Activated naive CD8-positive, alpha-beta T cell treated with anti-CD3 and anti-CD28 coated beads, Interleukin-2, amount 50 U/mL, for 16 hours (primary cell): ENCODE results near the gene LINGO1.

ENCODE experiments used
- DNase-seq: peaks from one replicate; pipeline ENCODE4 v3.0.0-alpha.2; 2020; ENCODE audit warnings: low read depth, low spot score

Gene LINGO1, protein sequence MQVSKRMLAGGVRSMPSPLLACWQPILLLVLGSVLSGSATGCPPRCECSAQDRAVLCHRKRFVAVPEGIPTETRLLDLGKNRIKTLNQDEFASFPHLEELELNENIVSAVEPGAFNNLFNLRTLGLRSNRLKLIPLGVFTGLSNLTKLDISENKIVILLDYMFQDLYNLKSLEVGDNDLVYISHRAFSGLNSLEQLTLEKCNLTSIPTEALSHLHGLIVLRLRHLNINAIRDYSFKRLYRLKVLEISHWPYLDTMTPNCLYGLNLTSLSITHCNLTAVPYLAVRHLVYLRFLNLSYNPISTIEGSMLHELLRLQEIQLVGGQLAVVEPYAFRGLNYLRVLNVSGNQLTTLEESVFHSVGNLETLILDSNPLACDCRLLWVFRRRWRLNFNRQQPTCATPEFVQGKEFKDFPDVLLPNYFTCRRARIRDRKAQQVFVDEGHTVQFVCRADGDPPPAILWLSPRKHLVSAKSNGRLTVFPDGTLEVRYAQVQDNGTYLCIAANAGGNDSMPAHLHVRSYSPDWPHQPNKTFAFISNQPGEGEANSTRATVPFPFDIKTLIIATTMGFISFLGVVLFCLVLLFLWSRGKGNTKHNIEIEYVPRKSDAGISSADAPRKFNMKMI

DNA sequence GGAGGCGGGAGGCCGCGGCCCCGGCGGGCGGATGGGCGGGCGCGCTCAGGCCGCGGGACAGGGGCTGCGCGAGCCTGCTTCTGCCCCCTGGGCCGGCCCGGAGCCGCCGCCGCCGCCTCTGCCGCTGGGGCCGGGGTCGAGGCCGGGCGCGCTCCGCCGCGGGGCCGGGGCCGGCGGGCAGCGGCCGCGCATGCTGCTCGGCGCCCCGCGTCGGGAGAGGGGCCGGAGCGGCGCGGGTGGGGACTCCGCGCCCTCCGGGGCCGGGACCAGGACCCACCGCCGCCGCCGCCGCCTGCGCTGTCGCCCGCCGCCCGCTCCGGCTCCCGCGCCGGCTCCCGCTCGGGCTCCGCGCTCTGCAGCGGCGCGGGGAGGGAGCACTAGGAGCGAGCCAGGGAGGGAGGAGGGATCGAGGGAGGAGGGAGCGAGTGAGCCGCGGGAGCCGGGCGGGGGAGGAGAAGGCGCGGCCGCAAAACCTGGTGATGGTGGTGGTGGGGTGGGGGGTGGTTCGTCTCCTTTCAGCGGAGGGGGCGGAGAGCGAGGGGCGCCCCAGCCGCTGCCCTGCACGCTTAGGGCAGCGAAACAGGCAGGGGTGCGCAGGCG is at the start of gene LINGO1:
Gene LINGO1 (minus strand): TSS at position 379 of the 600 bp plus-strand sequence. CDS start 597 bp downstream, outside the sequence.
- DNase-seq = no peak

DNA sequence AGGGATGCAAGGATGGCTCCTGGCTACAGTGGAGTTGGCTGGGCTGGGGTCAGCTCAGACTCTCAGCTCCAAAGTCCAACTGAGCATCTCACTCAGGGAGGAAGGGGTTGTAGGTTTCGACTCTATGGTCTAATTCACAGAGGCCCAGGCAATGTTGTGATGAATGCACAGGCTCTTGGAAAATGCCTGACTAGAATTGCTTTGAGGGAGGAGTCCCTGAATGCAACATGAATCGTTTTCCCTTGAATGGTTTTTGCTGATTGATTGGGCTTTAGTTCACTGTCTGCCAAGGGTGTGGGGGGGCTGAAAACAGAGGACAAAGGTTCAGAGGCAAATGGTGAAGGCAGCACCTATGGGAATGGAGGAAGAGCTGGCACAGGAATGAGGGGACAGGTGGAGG is 48.6 kb upstream of the LINGO1 start:
- DNase-seq = no peak

DNA sequence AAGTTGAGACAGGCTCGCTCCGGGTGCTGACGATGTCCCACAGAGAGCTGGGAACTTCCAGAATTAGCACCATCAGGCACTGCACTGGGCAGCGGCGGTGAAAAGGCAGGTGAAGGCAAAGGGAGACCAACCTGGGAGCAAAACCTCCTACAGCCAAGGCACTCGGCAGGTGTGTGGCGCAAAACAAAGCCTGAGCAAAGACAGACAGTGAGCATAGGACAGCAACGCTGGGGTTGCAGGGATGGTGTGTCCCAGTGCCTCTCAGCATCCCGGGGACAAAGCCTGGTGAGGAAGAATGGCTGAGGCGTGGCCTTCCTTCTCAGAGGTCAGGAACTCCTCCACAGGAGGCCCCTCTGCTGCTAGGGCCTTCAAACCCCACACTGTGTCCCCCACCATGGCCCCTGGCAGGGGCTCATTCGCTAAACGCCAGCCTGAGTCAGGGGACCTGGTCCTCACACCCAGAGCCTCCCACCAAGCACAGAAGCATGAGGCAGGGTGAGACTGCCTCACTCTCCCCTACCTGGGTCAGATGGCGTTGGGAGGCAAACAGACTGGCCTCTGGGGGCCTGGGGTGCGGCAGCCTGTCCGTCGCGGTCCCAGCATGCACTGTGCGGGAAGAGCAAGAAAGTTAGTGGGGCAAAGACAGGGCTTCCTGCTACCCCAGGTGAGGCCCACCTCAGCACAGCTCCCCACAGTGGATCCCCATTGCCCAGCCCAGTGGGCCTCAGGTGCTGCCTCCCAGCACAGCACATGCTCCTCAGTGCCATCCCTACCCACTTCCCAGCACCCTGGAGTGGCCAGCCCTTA is 44.1 kb upstream of the LINGO1 start:
- no peak for DNase-seq

DNA sequence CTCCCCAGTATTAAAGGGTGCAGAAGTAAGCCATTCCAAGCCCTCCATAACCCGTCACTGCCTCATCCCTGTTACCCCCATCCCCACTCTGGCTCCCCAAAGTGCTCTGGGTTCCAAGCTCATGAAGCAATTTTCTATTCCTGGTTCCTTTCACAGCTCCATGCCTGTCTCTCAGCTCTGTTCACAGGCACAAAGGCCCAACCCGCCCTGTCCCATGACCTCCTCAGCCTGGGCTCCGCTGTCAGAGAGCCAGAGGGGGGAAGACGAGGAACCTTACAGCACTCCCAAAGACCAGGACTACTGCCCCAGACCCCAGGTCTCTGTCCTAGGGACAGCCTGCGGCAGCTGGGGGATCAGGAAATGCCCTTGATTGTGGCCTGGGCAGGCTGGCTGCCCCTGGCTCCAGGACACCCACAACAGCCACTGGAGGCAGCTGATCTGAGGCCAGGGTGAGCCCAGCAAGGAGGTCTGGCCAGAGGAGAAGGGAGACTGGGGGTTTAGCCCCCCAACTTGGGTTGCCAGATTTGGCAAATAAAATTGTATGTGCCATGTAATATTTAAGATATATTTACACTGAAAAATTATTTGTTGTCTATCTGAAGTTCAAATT is 43.2 kb upstream of the LINGO1 start:
- no peak for DNase-seq

DNA sequence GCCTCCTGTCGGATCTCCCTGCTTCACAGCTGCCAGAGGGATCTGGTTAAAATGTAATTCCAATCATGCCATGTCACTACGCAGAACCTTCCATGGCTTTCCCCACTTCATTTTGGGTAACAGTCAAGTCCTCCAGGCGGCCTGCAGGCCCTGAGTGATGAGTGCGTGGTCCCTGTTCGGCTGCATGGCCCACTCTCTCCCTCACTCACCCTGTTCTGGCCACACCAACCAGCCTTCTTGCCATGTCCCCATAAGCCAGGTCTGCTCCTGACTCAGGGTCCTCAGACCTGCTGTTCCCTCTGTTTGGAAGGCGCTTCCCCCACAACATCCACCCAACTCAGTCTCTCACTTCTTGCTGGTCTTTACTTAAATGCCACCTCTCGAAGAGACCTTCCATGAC is 41.6 kb upstream of the LINGO1 start:
- no peak for DNase-seq

DNA sequence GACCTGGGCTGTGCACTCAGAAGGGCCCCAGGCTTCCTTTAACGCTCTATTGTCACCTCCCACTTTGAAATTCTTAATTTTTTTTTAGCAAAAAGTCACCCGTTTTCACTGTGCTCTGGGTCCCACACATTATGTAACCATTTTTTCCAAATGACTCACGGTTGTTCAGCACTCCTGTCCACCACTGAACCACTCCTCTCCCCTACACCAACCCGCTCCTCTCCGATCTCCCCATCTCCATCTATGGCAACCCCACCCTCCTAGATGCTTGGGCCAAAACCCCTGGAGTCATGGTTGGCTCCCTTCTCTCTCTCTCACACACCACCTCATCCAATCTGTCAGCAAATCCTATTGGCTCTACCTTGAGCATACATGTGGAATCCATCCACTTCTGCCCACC is 41.2 kb upstream of the LINGO1 start:
- no peak for DNase-seq

DNA sequence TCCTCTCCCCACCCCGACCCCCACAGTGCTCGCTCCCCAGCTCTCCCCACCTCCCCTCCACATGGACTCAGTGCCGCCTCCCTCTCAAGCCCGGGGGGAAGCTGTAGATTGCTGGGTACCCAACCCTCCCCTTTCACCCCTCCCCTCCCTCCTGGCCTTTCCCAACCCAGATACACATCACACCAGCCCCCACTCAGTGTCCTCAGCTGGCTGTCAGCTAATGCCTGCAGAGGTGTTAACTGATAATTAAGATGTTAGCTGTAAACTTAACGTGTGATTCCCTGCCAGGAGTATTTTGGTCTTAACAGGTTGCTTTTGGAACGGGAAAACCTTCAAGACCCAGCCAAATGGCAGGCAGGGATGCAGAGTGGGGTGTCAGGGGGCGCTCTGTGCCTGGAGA is 39.4 kb upstream of the LINGO1 start:
- DNase-seq = no peak

DNA sequence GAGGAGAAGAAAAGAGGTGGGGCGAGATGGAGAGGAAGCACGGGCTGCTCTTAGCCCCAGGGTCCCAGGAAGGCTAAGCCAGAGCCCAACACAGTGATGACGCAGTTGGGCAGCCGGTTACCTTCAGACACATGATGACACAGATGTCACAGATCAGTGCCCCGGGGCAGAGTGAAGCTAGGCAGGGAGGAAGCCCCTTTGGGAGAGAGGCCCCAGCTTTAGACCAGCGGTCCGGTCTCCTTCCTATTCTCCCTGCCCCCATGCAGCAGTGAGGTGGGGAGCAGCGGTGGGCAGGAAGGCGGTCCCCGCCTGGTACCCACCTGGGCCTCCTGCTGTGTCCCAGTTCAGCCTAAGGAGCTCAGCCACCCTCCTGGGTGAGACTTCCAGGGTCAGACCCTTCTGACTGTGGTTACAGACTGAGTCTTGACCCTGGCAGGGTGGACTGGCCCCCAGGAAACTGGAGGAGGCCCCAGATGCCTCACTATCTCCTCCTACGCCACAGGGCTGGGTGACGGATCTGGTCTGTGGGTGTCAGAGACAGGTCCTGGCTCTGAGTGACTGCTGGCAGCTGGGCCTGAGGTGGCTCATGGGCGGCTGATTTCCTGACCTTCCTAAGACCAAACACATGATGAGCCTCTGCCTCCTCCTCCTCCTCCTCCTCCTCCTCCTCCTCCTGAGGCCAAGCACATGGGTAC is 38.8 kb upstream of the LINGO1 start:
- DNase-seq = no peak

DNA sequence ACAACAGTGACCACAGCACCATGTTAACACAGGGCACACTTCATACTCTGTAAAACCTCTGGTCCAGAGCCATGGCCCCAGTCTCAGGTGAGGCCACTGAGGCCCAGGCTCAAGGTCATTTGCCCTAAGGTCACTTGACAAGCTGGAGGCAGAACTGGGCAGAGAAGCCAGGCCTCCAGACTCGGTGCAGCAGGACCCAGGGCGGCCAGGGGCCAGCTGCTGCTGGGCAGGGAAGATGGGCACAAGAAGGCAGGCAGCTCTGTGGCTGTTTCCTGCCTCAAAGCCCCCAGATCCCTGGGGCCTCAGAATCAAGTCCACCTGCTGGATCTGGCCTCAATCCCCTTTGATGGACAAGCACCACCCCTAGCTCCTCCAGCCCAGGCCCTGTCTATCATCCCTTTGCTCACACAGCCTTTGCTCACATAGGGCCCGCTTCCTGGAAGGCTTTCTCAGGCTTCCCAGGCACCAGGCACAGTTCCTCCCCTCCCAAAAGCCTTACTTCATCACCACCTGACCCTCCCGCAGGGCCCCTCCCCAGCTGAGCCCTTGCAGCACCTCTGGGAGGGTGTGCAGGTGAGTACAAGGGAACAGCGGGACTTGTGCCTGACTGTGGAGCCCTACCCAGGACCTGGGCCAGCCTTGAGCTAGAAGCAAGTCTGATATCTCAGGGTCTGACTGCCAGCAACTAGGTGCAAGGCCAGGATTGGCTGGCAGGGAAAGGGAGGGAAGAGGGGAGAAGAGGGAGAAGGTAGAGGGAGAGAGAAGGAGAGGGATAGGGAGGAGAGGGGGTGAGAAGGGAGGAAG is 38.0 kb upstream of the LINGO1 start:
- no peak for DNase-seq

DNA sequence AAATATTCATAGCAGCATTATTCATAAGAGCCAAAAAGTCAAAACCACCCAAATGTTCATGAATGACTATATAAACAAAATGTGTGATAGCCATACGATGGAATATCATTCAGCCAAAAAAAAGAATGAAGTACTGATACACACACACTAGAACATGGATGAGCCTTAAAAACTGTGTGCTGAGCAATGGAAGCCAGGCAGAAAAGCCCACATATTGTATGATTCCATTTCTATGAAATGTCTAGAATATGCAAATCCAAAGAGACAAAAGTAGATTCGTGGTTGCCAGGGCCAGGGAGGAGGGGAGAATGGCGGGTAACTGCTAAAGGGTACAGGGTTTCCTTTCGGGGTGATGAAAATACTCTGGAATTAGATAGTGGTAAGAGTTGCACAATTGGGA is 37.2 kb upstream of the LINGO1 start:
- no peak for DNase-seq

DNA sequence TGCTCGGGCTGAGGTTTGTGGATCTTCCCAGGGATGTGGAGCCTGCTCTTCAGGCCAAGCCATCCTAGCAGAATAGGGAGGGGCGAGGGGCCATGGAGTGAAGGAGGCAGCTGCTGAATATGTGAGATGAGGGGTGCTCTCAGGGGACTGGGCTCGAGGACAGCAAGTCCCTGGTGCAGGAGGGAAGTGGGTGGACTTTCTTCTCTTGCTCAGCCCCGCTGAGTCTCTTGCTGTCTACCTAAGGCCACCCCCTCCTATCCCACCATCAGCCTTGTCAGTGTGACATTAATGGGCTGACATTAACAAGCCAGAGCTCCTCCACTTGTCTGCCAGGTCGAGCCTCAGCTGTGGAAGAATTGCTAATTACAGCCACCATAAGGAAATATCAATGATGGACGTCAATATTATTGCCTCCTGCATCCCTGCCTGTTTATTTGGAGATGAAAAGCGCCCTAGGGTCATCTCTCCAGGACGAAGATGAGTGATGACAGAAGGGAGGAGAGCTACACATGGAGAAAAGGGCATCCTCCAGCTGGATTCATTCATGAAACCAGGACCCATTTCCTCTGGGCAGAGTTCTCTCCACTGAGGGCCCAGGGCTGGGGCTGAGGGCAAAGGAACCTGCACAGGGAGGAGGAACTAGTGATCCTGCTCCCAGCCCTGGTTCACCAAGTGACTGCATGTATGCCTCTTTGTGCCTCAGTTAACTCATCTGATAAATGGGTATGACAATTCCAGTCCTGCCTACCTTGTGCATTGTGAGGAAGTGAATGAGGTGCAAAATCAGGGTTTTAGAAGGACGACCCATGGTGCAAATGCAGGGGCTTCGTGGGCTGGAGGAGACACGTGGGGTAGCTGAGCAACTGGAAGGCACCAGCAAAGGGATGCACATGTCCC is 34.9 kb upstream of the LINGO1 start:
- DNase-seq = no peak

DNA sequence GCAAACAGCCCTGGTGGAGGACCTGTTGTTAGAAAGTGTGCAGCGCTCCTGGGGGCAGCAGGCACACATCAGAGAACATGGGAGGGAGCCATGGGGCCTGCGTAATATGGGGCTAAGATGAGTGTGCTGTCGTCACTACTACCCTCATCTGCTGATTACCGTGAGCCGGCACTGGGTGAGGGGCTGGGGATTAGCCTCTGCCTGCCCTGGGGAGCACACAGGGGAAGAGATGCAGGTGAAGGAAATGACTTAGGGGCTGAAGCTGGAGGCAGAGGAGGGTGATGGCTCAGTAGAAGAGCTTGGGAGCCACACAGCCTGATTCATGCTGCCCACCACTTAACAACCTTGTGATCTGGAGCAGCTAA is 33.6 kb upstream of the LINGO1 start:
- no peak for DNase-seq

DNA sequence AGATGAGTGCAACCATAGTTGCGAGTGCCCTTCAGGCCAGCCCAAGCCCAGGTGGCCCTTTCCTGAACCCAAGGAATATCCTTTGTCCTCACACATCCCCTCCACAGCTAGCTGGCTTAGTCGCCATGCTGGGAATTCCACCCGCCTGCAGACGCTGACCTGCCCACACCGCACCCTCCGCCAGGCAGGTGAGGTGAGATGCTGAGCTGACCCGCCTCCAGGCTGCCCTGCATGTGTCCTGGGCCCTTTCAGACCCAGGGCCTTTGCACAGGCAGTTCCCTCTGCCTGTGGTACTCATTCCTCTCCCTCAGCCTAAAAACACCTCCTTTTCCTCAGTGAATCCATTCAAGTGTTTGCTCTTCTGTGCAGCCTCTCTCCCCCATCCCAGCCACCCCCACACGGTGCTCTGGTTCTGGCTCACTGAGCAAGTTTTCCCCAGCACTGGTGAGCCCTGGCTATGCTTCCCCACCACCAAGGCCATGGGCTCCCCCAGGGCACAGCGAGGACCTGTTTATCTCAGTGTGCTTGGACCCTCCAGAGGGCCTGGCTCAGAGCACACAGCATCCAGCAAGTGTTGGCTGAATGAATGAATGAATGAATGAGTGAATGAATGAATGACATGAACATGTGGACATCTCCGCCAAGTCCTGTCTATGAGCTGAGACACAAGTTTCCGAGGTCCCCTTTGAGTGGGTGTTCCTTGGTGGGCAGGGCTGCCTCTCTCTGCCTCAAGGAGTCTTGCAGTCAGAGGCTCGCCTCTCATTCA is 33.0 kb upstream of the LINGO1 start:
- no peak for DNase-seq

DNA sequence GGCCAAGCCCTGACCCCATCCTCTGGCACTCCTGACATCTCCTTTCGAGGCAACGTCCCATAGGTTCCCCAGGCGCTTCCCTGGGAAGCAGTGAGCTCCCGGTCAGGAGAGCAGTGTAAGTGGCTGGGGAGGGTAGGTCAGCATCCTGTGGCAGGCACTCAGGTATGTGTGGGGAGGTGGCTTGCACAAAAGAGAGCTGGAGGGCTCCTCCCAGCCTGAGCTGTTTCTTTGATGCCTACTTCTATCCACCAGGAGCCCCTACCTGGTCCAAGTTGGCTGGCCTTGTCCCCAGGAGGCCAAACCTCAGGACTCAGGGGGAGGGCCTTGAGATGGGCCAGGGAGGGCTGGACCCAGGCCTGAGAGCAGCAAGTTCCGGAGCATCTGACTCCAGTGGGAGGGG is 31.7 kb upstream of the LINGO1 start:
- no peak for DNase-seq

DNA sequence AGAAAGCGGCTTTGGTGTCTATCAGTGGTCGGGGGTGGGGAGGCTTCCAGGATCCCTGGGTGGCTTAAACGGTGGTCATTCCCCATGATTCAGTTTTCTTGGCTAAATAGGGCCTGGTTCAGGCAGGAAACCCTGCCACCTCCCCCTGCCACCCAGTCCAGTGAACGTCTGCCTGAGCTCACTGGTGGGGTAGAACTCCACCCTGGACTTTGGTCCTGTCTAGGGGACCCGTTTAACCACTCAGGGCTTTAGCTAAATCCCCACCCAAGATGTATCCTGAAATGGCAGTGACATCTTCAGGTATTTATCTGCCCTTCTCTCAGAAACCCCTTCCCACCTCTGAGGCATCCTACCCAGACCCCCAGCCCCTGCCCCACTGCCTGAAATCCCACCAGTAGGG is 30.5 kb upstream of the LINGO1 start:
- no peak for DNase-seq

DNA sequence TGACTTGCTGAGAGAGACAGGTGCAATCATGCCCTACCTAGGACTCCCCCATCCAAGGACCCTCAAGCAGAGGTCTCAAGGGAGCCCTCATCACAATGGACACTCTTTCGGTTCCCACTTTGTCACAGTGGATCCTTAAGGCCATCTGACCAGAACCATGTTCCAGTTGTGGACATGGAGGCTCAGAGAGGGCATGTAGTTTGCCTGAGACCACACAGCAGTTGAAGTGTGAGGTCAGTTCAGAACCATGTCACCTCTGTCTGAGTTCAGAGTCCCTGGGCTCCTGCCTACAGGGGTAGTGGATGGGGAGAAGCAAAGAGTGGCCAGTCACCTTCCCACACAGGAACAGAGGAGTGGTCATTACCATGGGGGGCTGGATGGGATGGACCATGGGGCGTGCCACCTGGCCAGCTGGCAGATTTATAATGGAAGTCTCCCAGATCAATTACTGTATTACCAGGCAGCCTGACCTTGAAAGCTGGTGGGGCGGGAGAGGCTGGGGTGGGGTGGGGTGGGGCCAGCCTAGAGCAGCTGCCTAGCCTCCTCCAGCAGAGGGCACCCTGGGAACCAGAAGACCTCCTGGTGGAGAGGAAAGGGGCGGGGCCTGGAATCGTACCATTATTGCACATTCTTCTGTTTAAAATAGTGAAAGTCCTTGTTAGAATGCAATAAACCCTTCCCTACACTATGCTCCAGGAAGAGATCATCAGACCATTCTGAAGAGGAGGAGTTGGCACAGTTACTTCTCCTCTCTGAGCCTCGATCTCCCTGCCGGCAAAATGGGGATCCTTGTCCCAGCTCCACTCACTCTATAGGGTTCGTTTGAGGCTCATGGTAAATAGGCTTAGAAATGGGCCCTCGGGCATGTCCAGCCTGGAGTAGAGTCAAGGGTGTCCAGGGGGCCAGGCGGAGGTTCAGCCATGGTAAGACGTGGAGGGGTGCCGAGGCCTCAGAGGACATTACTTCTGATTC is 26.9 kb upstream of the LINGO1 start:
- DNase-seq = no peak

DNA sequence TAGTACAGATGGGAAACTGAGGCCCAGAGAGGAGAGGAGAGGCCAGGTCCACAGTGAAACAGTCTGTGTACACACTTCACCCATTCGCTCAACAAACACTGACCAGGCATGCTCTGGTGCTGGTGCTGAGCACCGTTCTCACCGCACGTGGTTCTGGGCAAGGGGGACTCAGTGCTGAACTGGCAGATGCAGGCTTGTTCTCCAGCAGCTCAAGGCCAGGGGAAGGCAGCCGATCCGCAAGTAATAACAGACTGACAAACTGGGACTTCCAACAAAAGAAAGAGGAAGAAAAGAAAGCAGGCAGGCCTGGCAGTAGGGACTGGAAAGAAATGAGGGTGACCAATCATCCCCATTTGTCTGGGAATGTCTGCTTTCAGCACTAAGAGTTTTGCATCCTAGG is 25.6 kb upstream of the LINGO1 start:
- DNase-seq = no peak
